Activated T-helper 1 cell treated with anti-CD3 and anti-CD28 coated beads, Interleukin-2, amount 50 U/mL, for 16 hours (primary cell): ENCODE data around the gene SYNE1.

Experiments
- DNase-seq, 2 donors: peaks; one replicate each; pipeline ENCODE4 v3.0.0-alpha.2; 2020; ENCODE audit warnings: low read depth in 1 of 2, low spot score in 1 of 2

The SYNE1 gene

DNA sequence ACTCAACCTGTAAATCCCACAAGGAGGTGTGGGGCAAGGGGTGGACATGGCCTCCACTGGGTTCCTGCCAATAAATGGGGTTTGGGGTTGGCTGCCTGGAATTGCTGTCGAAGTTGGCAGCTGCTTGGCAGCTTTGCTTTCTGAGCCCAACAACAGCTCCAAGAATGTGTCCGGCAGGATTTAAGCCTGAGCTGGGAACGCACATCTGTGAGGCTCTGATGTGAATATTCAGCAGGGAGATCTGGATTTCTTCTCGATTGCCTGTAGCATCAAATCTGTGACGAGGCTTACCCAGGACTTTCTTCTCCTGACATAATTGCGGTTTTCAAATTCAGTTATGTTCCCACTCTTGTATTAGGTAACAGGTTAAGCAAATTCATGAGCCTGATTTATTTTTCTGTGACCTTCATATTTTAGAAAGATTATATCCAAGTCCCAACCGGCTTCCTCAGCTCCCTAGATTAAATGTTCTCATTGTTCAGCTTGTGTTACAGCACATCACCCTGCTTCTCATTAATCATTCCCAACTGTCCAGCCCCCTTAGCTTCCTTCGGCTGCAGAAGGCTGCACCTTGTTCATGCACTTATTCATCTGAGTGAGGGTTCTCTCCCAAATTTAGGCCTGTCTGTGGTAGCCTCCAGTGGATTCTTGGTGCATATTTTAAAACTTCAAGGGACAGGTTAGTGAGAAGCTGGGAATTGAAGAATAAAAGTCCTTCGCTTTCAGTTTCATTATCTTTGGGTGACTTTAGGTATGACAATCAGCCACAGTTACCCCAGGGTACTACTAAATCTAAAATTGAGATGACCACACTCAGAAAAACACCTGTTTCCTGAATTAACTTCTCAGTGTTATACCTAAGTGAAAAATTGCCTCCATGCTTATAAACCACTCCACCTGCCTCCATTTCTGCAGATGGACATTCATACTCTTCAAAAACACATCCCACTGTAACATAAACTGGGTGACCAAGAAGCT lies 519.7 kb downstream of the SYNE1 start:
- DNase-seq, result no peak

DNA sequence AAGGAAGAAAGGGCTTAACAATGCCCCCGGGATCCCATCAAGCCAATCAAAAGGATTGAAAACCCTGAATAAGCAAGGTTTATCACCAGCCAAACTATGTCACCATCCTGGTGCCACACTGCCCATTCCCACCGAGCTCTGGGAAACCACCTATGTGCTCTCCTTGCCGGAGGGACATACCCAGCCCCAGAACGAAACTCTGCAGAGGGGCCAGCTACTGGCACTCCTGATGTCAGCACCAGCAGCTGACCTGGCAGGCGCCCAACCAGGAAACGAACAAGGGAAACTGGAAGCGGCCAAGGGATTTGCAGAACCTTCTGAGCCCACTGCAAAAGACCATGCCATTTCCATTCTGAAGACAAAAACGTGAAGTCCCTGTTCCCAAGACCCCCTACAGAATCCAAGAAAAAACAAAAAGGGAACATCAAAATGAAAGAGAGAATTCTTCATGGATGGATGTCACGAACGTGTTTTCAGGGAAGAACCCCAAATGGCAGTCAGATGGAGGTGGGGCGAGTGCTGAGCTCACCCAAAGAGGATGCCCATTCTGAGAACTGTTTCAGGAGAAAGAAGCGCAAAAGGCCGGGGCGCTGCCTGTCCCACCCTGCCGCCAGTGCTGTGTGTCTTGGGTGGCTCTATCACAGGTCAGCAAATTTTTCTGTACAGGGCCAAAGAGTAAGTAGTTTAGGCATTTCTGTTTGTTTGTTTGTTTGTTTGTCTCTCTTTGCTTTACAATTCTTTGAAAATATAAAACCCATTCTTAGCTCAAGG lies 524.5 kb downstream of the SYNE1 start:
- no peak for DNase-seq

DNA sequence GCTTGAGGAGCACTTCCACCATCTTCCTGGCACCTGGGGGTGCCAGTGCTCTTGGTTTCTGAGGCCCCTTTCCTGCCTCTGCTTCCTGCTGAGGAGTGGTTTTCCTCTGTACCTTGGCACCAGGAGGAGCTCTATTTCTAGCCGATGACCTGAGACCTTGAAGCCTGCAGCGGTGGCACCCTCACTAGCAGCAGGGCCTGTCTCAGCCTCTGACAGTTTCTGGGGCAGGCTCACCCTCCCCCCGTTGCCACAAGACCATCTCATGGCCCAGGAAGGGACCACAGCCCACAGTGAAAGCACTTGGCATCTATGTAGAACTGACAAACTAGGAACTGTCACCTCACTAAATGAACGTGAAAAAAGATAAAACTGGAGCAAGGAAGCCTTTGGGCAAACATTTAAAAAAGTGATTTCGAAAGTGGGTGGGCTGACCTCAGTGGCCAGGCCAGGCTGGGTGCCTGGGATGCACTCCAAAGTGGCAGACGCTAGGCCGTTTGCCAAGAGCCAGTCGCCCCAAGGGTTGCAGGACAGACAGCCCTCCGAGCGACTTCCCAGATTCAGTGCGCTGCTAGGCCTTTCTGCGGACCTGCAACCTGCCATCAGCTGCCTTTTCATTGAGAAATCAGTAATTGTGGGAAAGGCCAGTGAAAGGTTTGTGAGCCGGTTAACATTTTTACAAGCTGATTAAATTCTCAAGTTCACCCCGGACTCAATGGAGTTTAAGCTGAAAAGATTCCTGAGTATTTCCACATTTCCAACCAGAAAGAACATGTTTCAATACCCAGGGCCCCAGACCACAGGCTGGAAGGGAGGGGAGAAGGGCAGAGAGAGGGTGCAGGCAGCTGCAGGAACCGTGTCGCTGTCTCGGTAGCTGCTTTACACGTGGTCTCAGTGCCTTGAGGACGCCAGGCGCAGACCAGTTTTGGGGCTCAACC lies 526.0 kb downstream of the SYNE1 start:
- DNase-seq, result no peak

DNA sequence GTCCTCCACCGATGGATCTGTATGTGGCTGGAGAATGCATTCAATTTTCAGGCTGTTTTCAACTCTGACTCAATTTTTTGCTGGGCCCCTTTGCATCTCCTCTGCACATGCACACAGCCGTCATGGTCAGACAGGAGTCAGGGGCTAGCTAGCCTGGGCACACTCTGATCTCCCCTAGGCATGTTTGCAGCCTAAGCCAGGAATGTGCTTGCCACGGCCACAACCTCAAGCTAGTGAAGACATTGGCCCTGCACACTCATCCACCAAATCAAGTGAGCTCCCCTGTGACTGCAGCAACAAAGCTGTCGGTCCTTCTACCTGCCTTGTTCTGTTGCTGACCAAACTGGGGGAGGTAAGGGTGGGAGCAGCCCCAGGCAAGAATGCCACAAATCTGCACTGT lies 529.2 kb downstream of the SYNE1 start:
- no peak for DNase-seq

DNA sequence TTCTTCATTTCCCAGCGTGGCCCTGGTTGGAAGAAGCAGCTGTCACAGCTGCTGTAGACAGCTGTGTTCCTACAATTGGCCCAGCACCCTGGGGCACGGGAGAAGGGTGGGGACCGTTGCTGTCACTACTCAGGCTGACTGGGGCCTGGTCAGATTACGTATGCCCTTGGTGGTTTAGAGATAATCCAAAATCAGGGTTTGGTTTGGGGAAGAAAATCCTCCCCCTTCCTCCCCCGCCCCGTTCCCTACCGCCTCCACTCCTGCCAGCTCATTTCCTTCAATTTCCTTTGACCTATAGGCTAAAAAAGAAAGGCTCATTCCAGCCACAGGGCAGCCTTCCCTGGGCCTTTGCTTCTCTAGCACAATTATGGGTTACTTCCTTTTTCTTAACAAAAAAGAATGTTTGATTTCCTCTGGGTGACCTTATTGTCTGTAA lies 537.0 kb downstream of the SYNE1 start:
- DNase-seq, result no peak

DNA sequence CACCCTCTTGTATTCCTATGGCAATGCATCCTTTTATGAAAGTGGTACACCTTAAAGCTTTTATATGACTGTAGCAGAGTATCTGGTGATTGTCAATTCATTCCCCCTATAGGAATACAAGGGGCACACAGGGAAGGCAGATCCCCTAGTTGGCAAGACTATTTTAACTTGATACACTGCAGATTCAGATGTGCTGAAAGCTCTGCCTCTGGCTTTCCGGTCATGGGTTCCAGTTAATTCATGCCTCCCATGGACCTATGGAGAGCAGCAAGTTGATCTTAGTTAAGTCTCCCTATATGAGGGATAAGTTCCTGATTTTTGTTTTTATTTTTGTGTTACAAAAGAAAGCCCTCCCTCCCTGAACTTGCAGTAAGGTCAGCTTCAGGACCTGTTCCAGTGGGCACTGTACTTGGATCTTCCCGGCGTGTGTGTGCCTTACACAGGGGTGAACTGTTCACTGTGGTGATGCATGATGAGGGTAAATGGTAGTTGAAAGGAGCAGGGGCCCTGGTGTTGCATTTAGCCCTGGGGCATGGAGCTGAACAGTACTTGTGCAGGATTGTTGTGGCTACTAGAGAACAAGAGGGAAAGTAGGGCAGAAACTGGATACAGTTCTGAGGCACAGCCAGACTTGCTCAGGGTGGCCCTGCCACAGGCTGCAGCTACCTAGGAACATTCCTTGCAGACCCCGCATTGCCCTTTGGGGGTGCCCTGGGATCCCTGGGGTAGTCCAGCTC lies 537.5 kb downstream of the SYNE1 start:
- DNase-seq, result no peak

DNA sequence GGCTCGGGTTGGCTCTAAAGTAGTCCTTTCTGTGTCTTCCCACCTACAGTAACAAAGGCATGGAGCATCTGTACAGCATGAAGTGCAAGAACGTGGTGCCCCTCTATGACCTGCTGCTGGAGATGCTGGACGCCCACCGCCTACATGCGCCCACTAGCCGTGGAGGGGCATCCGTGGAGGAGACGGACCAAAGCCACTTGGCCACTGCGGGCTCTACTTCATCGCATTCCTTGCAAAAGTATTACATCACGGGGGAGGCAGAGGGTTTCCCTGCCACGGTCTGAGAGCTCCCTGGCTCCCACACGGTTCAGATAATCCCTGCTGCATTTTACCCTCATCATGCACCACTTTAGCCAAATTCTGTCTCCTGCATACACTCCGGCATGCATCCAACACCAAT lies 538.5 kb downstream of the SYNE1 start:
- DNase-seq, result no peak

DNA sequence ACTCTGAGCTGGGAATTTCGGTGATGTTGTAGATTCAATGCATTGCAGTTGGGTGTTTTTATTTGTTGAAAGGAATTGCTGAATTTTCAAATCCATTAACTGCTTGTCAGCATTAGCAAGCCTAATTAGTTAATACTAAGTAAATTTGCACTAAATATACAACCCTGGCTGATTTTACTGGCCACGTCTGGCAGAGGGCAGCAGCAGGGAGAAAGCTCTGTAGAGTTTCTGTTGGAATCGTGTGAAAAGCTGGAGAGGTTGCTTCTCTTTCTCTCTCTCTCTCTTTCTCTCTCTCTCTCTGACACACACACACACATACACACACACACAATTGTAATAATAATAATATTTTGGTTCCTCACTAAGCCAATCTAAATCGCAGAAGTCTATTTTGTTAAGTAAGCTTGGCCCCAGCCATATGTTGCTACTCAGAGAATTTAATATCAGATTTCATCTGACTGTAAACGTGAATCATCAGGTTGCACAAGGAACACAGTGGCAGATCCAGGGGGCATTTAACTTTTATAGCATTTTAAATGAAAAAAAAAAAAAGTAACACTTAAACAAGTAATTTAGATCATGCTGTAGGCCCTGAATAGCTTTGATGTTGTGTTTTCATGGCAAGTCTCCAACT lies 540.2 kb downstream of the SYNE1 start:
- no peak for DNase-seq

DNA sequence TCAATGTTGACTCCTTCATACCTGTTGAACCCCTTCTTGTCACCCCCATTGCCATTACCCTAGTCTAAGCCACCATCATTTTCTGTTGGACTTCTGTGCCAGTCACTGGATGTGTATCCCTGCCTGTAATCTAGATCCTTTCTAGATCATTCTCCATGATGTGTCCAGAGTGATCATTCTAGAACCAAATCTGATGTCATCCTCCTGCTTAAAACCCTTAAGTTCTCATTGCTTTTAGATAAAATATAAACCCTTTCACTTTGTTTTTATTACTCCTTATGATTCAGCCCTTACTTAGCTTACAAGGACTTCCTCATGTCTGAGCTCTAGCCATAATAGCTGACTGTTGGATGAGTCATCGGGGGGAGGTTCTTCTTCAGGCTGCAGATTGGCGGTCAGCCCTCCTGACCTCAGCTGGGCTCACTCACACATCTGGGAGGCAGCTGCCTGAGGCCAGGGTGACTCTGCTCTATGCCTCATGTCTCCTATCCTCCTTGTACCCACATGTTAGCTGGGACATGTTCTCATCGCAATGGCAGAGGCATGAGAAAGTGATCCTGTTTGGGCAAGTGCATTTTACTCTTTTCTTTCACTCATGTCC lies 542.1 kb downstream of the SYNE1 start:
- DNase-seq, result no peak

DNA sequence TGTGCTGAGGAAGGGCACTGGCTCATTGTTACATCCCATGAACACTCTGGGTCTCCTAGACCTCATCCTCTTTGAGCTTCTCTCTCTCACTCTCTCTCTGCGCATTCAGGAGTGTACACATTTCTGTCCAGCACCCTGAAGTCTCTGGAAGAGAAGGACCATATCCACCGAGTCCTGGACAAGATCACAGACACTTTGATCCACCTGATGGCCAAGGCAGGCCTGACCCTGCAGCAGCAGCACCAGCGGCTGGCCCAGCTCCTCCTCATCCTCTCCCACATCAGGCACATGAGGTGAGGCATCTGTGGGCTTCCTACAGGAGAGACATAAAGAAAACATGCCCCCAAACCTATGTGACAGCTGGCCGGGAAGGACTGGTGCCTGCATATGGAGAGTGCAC lies 542.9 kb downstream of the SYNE1 start:
- no peak for DNase-seq

DNA sequence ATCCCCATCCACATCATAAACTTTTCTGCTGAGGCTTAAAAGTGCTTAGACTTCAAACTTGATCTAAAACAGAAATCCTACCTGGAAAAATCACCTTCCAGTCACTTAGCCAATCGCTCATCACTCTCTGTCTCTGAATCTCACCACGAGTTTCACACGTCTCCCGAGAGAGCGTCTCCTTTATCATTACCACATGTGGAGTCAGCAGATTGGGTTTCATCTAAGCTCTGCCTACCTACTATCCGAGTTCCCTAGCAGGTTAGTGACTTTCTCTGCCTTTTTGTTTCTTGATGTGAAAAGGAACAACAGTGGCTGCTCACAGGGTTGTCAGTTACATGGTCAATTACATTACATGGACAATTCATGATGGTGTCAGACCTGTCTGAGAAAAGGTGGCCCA lies 543.5 kb downstream of the SYNE1 start:
- no peak for DNase-seq

DNA sequence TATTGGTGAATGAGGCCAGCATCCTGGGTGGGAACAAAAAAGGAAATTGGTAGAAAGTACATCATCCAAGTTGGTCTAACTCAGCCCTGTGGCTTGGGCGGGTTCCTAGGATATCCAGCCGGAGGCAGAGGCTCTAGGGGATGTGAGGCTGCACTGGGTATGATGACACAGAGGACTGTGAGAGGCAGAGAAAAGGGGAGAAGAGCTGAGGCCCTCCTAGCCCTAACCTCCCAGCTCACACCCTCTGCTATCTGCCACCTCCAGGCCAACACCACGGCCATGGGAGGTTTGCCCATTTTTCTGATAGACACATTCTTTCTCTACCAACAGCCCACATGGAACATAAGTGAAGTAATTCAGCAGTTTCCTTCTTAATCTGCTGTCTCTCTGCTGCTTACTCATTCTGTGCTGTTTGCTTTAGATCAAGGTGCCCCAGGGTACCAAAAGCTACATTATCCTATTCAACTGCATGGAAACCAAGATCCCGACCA lies 545.3 kb downstream of the SYNE1 start:
- no peak for DNase-seq

DNA sequence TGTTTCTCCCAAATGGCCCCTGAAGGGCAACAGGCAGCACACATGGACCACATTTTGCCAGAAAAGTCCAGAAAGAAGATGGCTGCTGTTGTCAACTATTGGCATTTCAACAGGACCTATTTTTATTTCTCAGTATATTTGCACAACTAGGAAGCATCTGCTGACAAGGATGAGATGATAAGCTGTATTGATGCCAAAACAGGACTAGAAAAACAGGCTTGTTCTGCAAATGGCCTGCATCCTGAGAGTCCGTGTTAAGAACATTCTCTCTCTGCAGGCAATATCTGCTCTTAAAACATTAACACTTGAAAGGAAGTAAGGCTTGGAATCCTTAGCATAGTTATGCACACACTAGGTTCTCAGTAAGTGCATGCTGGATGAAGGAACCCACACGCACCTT lies 546.0 kb downstream of the SYNE1 start:
- no peak for DNase-seq

DNA sequence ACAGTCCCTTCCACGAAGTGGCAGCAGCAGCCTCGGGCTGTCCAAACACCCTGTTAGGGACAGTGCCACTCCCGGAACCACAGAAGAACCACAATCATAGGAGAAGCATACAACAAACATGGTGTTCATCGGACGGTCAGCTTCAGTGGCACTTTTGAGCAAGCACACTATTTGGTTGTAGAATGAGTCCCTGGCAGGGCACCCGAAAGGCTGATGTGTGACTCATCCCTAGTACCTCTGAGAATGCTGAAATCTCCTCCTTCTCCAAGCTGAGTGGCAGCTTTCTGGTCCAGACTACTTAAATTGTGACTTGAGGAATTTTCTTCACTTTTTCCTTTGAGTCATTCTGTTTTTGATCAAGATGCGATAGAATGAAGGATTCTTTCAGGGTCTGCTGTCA lies 547.2 kb downstream of the SYNE1 start:
- DNase-seq, result no peak

DNA sequence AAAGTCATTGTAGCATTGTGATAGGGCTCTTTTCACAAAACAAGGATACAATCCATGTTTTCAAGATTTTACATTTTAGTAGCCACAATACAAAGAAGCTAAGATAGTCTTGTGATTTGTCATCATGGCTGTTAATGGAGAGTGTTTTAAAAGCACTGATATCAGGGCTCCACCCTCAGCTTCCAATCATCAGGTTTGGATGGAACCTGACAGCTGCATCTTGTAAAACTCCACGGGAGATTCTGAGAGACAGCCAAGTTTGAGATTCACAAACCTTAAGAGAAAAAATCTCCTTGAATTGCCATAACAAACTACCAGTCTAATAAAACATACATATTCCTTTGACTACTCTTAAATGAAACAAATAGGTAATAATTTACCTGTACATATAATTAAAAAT lies 549.5 kb downstream of the SYNE1 start:
- DNase-seq, result no peak

DNA sequence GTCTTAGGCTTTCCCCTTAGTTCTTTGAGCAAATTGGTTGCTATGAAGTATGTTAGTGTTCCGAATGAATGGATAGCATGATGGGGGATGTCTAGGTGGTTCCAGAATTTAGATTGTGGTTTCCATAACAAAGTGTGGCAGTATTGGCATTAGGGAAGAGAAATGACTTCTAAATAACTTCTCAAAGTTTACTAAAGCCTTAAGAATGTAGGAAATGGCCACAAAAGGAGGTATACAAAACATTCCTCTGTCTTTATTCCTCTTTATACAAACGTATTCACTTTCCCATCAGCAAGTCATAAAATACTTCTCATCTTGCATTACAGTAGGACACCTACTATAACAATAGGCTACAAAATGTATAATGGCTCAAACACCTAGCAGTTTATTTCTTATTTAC lies 550.1 kb downstream of the SYNE1 start:
- DNase-seq, result no peak

DNA sequence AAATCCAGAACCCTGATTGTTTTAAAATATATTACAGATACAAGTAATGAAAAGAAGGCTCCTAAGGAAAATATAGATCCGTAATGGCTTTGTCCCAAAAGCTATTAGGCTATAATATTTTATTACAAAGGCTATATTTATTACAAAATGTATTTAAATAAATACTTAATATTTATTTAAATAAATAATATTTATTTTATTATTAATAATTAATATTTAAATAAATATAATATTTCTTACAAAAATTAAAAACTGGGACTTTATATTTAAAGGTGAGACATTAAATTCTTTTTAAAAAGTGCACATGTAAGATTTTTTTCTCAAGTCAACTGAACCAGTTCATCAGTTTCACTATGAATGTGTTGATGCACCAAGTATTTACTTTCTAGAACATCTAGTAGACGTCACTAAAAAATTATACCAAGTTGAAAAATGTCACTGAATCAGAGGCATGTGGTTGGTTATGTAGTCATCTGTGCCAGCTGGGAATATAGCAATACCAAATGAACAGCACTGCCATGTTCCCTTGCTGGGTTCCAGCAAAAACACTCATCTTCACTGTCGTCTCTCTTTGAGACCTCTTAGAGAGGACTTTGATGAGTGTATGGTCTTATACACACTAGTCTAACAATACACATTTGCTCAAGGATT lies 550.8 kb downstream of the SYNE1 start:
- no peak for DNase-seq

DNA sequence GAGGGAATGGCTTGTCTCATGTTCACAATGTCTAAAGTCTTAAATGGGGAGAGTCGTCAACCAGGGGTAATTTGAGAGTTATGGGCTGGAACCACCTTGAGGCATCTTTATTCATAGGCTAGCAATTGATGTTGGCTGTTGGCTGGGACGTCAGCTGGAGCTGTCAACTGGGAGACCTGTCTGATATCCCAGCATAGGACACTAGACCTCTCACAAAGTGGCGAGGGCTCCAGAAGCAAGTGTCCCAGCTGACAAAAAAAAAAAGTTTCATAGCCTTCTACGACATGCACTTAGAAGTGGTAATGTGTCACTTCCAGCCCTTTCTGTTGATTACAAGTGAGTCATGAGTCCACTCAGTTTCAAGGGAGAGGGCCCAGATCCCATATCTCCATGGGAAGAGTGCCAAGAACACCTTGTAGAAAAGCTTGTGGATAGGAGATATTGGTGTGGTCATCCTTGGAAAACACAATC lies 551.7 kb downstream of the SYNE1 start:
- DNase-seq, result no peak

DNA sequence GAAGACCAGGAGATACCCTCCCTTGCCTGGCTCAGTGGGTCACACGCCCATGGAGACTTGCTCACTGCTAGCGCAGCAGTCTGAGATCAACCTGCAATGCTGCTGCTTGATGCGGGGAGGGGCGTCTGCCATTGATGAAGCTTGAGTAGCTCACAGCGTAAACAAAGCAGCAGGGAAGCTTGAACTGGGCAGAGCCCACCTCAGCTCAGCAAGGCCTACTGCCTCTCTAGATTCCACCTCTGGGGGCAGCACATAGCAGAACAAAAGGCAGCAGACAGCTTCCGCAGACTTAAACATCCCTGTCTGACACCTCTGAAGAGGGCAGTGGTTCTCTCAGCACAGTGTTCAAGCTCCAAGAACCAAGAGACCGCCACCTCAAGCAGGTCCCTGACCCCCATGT lies 558.4 kb downstream of the SYNE1 start:
- no peak for DNase-seq
